ENCODE data around the gene VSNL1. TPM values are rescaled to one million over a fixed set of nuclear protein-coding genes. Genes with fewer than 3 reads are reported as not detected.
"Not testable (repeated sequence)": the region's sequence is repeated elsewhere in the genome, so short reads cannot be mapped to it uniquely, and the experiment has no call there.

VSNL1 gene
- polyA plus RNA-seq, 3 donors, result not detected

DNA sequence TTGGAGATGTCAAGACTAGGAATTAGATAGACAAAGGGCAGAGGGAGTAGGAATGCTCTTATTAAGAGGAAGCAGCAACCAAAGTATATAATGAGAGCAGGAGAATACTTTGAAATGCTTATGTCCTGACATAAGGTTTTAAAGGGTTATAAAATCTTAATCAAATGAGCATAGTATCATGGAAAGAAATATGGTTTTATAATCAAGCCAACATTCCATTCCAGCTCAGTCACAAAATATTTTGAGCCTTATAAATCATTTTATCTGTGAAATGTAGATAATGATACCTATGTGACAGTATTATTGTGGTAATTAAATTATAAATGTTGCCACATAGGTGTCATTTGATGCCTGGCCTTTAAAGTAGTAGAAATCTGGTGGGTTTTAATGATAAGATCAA, 17.6 kb downstream of the VSNL1 start:
- Mint-ChIP-seq H3K27ac (no peak overlapping the region), H3K36me3 (no peaks in the 10 kb centered on the region), H3K4me3 (no peak overlapping the region), H3K4me1 (no peaks in the 10 kb centered on the region), H3K9me3 (peaks cover 0 to 5% (median 0%) of the 10 kb centered on the region in 7 donors), H3K27me3 (ENCODE audit: low read depth in 3 of 3) (peaks cover 0 to 2% (median 0%) of the 10 kb centered on the region in 3 donors)
- no peak for DNase-seq
- TF ChIP-seq, protein P1, sequence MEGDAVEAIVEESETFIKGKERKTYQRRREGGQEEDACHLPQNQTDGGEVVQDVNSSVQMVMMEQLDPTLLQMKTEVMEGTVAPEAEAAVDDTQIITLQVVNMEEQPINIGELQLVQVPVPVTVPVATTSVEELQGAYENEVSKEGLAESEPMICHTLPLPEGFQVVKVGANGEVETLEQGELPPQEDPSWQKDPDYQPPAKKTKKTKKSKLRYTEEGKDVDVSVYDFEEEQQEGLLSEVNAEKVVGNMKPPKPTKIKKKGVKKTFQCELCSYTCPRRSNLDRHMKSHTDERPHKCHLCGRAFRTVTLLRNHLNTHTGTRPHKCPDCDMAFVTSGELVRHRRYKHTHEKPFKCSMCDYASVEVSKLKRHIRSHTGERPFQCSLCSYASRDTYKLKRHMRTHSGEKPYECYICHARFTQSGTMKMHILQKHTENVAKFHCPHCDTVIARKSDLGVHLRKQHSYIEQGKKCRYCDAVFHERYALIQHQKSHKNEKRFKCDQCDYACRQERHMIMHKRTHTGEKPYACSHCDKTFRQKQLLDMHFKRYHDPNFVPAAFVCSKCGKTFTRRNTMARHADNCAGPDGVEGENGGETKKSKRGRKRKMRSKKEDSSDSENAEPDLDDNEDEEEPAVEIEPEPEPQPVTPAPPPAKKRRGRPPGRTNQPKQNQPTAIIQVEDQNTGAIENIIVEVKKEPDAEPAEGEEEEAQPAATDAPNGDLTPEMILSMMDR (IDR thresholded peaks at IDR 0.05), result no peak
- Histone ChIP-seq H3K36me3 (replicated peaks in 1 of 2; ENCODE audit: control insufficient read depth in 1 of 2, insufficient read depth in 2 of 2, low read length in 2 of 2) (no peaks in the 10 kb centered on the region), H3K27ac (ENCODE audit: low read depth in 1 of 2, low read length in 2 of 2) (no peak overlapping the region), H3K4me1 (ENCODE audit: control insufficient read depth in 1 of 2, insufficient read depth in 2 of 2, low read length in 2 of 2) (no peaks in the 10 kb centered on the region), H3K9me3 (replicated peaks in 1 of 2; ENCODE audit: control insufficient read depth in 1 of 2, insufficient read depth in 1 of 2, low read length in 2 of 2) (no peaks in the 10 kb centered on the region), H3K27me3 (ENCODE audit: control insufficient read depth in 2 of 2, insufficient read depth in 2 of 2, low read length in 2 of 2) (no peaks in the 10 kb centered on the region), H3K4me3 (replicated peaks in 1 of 3; ENCODE audit: low read depth in 2 of 3, low read length in 3 of 3) (no peak overlapping the region), H3K9ac (ENCODE audit: insufficient read depth, low read length, poor library complexity, severe bottlenecking) (no peak overlapping the region), H3K79me2 (ENCODE audit: insufficient read depth, low read length) (no peaks in the 10 kb centered on the region), H4K20me1 (ENCODE audit: insufficient read depth, low read length) (no peaks in the 10 kb centered on the region), H3K4me2 (replicated peaks; ENCODE audit: extremely low read depth, low read length, poor library complexity, severe bottlenecking) (no peak overlapping the region), H2AFZ (ENCODE audit: insufficient read depth, low read depth, low read length, poor library complexity, severe bottlenecking) (no peak overlapping the region)
- intact Hi-C loops (cut with micrococcal nuclease), result no loop called here

DNA sequence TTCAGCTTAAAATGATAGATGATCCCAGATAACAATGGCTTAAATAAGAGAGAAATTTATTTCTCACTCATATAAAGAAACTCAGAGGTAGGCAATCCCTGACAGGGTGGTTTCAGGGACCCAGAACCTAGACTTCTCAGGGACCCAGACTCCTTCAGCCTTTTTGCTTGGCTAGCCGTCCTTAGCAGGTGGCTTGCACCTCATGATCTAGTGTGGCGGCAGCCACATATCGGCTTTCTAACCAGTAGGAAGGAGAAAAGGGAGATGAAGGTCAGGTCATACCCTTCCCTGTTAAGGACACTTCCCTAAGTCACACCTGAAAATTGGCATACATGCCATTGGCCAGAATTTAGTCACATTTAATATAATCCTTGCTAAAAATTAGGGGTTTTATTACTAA, 18.4 kb downstream of the VSNL1 start:
- Histone ChIP-seq H3K4me2 (replicated peaks; ENCODE audit: extremely low read depth, low read length, poor library complexity, severe bottlenecking) (no peak overlapping the region), H3K9ac (ENCODE audit: insufficient read depth, low read length, poor library complexity, severe bottlenecking) (no peak overlapping the region), H2AFZ (ENCODE audit: insufficient read depth, low read depth, low read length, poor library complexity, severe bottlenecking) (no peak overlapping the region), H3K27me3 (ENCODE audit: control insufficient read depth in 2 of 2, insufficient read depth in 2 of 2, low read length in 2 of 2) (no peaks in the 10 kb centered on the region), H3K4me1 (ENCODE audit: control insufficient read depth in 1 of 2, insufficient read depth in 2 of 2, low read length in 2 of 2) (no peaks in the 10 kb centered on the region), H3K79me2 (ENCODE audit: insufficient read depth, low read length) (no peaks in the 10 kb centered on the region), H3K4me3 (replicated peaks in 1 of 3; ENCODE audit: low read depth in 2 of 3, low read length in 3 of 3) (no peak overlapping the region), H4K20me1 (ENCODE audit: insufficient read depth, low read length) (no peaks in the 10 kb centered on the region), H3K9me3 (replicated peaks in 1 of 2; ENCODE audit: control insufficient read depth in 1 of 2, insufficient read depth in 1 of 2, low read length in 2 of 2) (no peaks in the 10 kb centered on the region), H3K36me3 (replicated peaks in 1 of 2; ENCODE audit: control insufficient read depth in 1 of 2, insufficient read depth in 2 of 2, low read length in 2 of 2) (no peaks in the 10 kb centered on the region), H3K27ac (ENCODE audit: low read depth in 1 of 2, low read length in 2 of 2) (no peak overlapping the region)
- intact Hi-C loops (cut with micrococcal nuclease), result no loop called here
- Mint-ChIP-seq H3K4me1 (no peaks in the 10 kb centered on the region), H3K27me3 (ENCODE audit: low read depth in 3 of 3) (peaks cover 0 to 2% (median 0%) of the 10 kb centered on the region in 3 donors), H3K4me3 (no peak overlapping the region), H3K36me3 (no peaks in the 10 kb centered on the region), H3K9me3 (peaks cover 0 to 5% (median 0%) of the 10 kb centered on the region in 7 donors), H3K27ac (no peak overlapping the region)
- whole genome bisulfite sequencing (ENCODE audit: insufficient coverage), result no CpG with 5 or more reads among the region's 3 CpGs
- no peak for DNase-seq
- TF ChIP-seq, protein P1 (IDR thresholded peaks at IDR 0.05), result no peak

DNA sequence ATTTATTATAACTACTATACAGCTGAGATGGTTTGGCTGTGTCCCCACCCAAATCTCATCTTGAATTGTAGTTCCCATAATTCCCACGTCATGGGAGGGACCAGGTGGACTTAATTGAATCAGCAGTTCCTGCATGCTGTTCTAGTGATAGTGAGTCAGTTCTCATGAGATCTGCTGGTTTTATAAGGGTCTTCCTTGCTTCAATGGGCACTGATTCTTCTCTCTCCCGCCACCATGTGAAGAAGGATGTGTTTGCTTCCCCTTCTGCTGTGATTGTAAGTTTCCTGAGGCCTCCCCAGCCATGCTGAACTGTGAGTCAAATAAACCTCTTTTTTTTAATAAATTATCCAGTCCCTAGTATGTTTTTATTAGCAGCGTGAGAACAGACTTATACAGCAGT, 25.2 kb downstream of the VSNL1 start:
- H3K27me3 Mint-ChIP-seq (ENCODE audit: low read depth in 3 of 3); H3K27me3 ChIP-seq (ENCODE audit: control insufficient read depth in 2 of 2, insufficient read depth in 2 of 2, low read length in 2 of 2); H3K36me3 ChIP-seq (replicated peaks in 1 of 2; ENCODE audit: control insufficient read depth in 1 of 2, insufficient read depth in 2 of 2, low read length in 2 of 2); H3K4me1 ChIP-seq (ENCODE audit: control insufficient read depth in 1 of 2, insufficient read depth in 2 of 2, low read length in 2 of 2); H2AFZ ChIP-seq (ENCODE audit: insufficient read depth, low read depth, low read length, poor library complexity, severe bottlenecking); H3K9me3 Mint-ChIP-seq; H3K4me3 Mint-ChIP-seq; H3K9me3 ChIP-seq (replicated peaks in 1 of 2; ENCODE audit: control insufficient read depth in 1 of 2, insufficient read depth in 1 of 2, low read length in 2 of 2); H3K36me3 Mint-ChIP-seq; H3K4me1 Mint-ChIP-seq; H3K27ac Mint-ChIP-seq; H3K79me2 ChIP-seq (ENCODE audit: insufficient read depth, low read length); H3K4me2 ChIP-seq (replicated peaks; ENCODE audit: extremely low read depth, low read length, poor library complexity, severe bottlenecking); H3K27ac ChIP-seq (ENCODE audit: low read depth in 1 of 2, low read length in 2 of 2); intact Hi-C loops (cut with micrococcal nuclease); DNase-seq; H3K4me3 ChIP-seq (replicated peaks in 1 of 3; ENCODE audit: low read depth in 2 of 3, low read length in 3 of 3); H3K9ac ChIP-seq (ENCODE audit: insufficient read depth, low read length, poor library complexity, severe bottlenecking); H4K20me1 ChIP-seq (ENCODE audit: insufficient read depth, low read length): not testable (repeated sequence)
- WGBS (ENCODE audit: insufficient coverage), result no CpG with 5 or more reads among the region's 3 CpGs
